Stimulated activated CD4-positive, alpha-beta T cell treated with anti-CD3 and anti-CD28 coated beads, TNF-alpha, amount 100 ng/mL, for 4 hours (primary cell): Measurements from ENCODE around the gene RCAN2.
"Not testable (repeated sequence)": the region's sequence is repeated elsewhere in the genome, so short reads cannot be mapped to it uniquely, and the experiment has no call there.

ENCODE experiments used
- DNase-seq, 3 experiments: peaks; one replicate each; pipeline ENCODE4 v3.0.0-alpha.2; 2020; ENCODE audit warnings: low read depth in 3 of 3

The RCAN2 gene

GRCh38 chr6:46440641-46441040 is 50.6 kb downstream of the RCAN2 start:
- DNase-seq = no peak

GRCh38 chr6:46440141-46440540 is 51.1 kb downstream of the RCAN2 start:
- DNase-seq = no peak

GRCh38 chr6:46438245-46438644 is 53.0 kb downstream of the RCAN2 start:
- DNase-seq = no peak

- DNase-seq = no peak
Measured at GRCh38 chr6:46437671-46438221, 53.5 kb downstream of the RCAN2 start.

GRCh38 chr6:46422619-46423018 is 68.6 kb downstream of the RCAN2 start:
- no peak for DNase-seq

- DNase-seq = no peak
Measured at GRCh38 chr6:46421939-46422338, 69.3 kb downstream of the RCAN2 start.

- no peak for DNase-seq
Measured at GRCh38 chr6:46420921-46421638, 70.2 kb downstream of the RCAN2 start.

- DNase-seq = no peak
Measured at GRCh38 chr6:46419576-46420002, 71.7 kb downstream of the RCAN2 start.

GRCh38 chr6:46414398-46414797 is 76.9 kb downstream of the RCAN2 start:
- DNase-seq = no peak

GRCh38 chr6:46412662-46413061 is 78.6 kb downstream of the RCAN2 start:
- no peak for DNase-seq

GRCh38 chr6:46411456-46412197 is 79.6 kb downstream of the RCAN2 start:
- no peak for DNase-seq

GRCh38 chr6:46410334-46410953 is 80.8 kb downstream of the RCAN2 start:
- DNase-seq = no peak

GRCh38 chr6:46407776-46408530 is 83.3 kb downstream of the RCAN2 start:
- no peak for DNase-seq

GRCh38 chr6:46407246-46407645 is 84.0 kb downstream of the RCAN2 start:
- no peak for DNase-seq

- not testable (repeated sequence) for DNase-seq
Measured at GRCh38 chr6:46405620-46406180, 85.5 kb downstream of the RCAN2 start.

GRCh38 chr6:46400898-46401297 is 90.4 kb downstream of the RCAN2 start:
- no peak for DNase-seq

GRCh38 chr6:46395530-46395929 is 95.7 kb downstream of the RCAN2 start:
- no peak for DNase-seq

- DNase-seq = no peak
Measured at GRCh38 chr6:46393940-46394337, 97.3 kb downstream of the RCAN2 start.

- no peak for DNase-seq
Measured at GRCh38 chr6:46393161-46393939, 97.9 kb downstream of the RCAN2 start.

GRCh38 chr6:46392294-46392693 is 99.0 kb downstream of the RCAN2 start:
- DNase-seq = no peak
